Gastrocnemius medialis (tissue), 4 donors: Measurements from ENCODE around the gene NRXN2.

ENCODE experiments used
- POLR2A ChIP-seq, 2 donors: fragments of 450-650 bp; IDR thresholded peaks; one replicate each; pipeline ENCODE4 v1.6.1; 2017; ENCODE audit warnings: antibody characterized with exemption in 2 of 2, mild to moderate bottlenecking in 2 of 2, moderate library complexity in 2 of 2
- TF ChIP-seq, protein P1 (sequence below), 5 experiments: fragments of 450-650 bp in 3 of 5; fragments of 200-600 bp in 2 of 5; sonication (generic) in 2 of 5; IDR thresholded peaks in 4 of 5; conservative IDR thresholded peaks in 1 of 5; 1 replicate in 4 of 5; 2 replicates in 1 of 5; pipeline ENCODE4 v1.5.1; 2016 to 2019; ENCODE audit warnings: antibody characterized with exemption in 5 of 5, mild to moderate bottlenecking in 3 of 5, moderate library complexity in 3 of 5

DNA sequence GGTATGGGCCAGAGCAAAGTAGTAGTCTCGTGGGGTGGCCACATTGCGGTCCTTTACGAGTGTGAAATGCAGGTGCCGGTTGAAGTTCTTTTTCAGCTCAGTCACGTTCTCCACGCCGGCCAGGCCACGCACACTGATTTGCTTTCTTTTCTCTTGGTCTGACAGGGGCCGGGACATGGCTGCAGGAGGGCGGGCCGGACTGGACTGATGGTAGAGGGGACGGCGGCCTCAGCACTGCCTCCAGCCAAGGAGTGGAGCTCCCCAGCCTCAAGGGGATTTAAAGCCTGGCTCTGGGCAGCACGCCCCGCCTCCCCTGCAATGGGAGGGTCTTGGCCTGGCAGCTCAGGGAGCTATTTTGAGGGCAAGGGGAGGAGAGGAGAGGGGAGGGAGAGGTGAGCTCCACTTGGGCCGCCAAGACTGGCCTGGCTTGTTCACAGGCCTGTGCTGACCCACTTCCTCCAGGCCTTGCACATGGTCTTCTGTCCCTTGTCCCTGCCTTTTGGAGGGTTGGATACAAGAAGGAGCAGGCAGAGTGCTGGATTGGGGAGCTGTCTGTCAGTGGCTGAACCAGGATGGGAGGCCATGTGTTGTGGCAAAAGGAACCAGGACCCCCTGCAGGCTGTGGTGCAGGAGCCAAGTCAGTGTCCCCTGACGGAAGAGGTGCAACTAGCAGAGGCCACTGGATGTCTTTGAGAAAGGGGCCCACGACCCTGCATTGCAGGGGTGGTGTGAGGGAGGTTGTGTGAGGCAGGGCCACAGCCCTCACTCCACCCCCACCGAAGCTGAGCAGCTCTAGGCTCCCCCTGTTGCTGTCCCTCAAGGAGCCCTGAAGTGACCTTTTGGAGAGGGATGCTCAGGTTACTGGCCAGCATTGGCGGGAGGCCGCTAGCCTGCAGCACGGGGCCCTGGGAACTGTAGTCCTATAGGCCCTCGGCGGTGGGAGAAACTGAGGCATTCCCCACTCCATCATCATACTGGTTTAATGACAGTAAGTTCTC lies 37.0 kb upstream of the NRXN2 start, which contains the start of gene PYGM:
- TF ChIP-seq, protein P1, sequence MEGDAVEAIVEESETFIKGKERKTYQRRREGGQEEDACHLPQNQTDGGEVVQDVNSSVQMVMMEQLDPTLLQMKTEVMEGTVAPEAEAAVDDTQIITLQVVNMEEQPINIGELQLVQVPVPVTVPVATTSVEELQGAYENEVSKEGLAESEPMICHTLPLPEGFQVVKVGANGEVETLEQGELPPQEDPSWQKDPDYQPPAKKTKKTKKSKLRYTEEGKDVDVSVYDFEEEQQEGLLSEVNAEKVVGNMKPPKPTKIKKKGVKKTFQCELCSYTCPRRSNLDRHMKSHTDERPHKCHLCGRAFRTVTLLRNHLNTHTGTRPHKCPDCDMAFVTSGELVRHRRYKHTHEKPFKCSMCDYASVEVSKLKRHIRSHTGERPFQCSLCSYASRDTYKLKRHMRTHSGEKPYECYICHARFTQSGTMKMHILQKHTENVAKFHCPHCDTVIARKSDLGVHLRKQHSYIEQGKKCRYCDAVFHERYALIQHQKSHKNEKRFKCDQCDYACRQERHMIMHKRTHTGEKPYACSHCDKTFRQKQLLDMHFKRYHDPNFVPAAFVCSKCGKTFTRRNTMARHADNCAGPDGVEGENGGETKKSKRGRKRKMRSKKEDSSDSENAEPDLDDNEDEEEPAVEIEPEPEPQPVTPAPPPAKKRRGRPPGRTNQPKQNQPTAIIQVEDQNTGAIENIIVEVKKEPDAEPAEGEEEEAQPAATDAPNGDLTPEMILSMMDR (IDR thresholded peaks at IDR 0.05 in 4 of 5, conservative IDR thresholded peaks at IDR 0.05 in 1 of 5), result no peak
- TF ChIP-seq POLR2A (IDR thresholded peaks at IDR 0.05), result peak; percentile 62 to 92
